H1 (cell line): Measurements from ENCODE around the gene VPS18. TPM values are rescaled to one million over a fixed set of nuclear protein-coding genes. Genes with fewer than 3 reads are reported as not detected.

ENCODE experiments used
- CTCF ChIA-PET: fragments of 300-600 bp; sonication (Branson Sonifier 250); formaldehyde crosslinking; loops from one replicate; lab custom pipeline; 2021; ENCODE audit not compliant: partially characterized antibody; lab: Charles Lee
- POLR2A ChIA-PET: fragments of 300-600 bp; sonication (Branson Sonifier 250); formaldehyde crosslinking; loops from one replicate; lab custom pipeline; 2021; ENCODE audit warnings: inconsistent platforms; ENCODE audit not compliant: partially characterized antibody; lab: Charles Lee
- DNase-seq, 2 experiments: peaks; one replicate each; pipeline versions ENCODE4 v3.0.0 to v3.0.0-alpha.2; 2010 to 2022; ENCODE audit warnings: low spot score in 2 of 2, low read depth in 1 of 2, mixed read lengths in 1 of 2
- FAIRE-seq: peaks from 2 replicates; lab custom pipeline; 2011; peaks lifted over from hg19 to GRCh38; lab: Jason Lieb, UNC
- H2AFZ ChIP-seq: 2 replicates; pipeline ENCODE4 v1.8.1; 2012; ENCODE audit warnings: low read length, inconsistent platforms
- H2AK5ac ChIP-seq: 2 replicates; pipeline ENCODE4 v1.6.1; 2013; ENCODE audit warnings: low read depth, low read length
- H2BK120ac ChIP-seq: replicated peaks from 2 replicates; pipeline ENCODE3; 2013; ENCODE audit warnings: low read depth, low read length, inconsistent platforms
- H2BK12ac ChIP-seq: 2 replicates; pipeline ENCODE4 v1.6.1; 2013; ENCODE audit warnings: low read depth, low read length
- H2BK15ac ChIP-seq: 2 replicates; pipeline ENCODE4 v1.6.1; 2013; ENCODE audit warnings: low read length
- H2BK20ac ChIP-seq: 2 replicates; pipeline ENCODE4 v1.6.1; 2013; ENCODE audit warnings: low read length
- H2BK5ac ChIP-seq: 2 replicates; pipeline ENCODE4 v1.6.1; 2013; ENCODE audit warnings: low read depth, low read length
- H3K14ac ChIP-seq: 2 replicates; pipeline ENCODE4 v1.6.1; 2013; ENCODE audit warnings: inconsistent platforms; ENCODE audit not compliant: insufficient read length
- H3K18ac ChIP-seq: 2 replicates; pipeline ENCODE4 v1.6.1; 2013; ENCODE audit warnings: low read length; ENCODE audit errors: extremely low read depth
- H3K23ac ChIP-seq: 2 replicates; pipeline ENCODE4 v1.6.1; 2013; ENCODE audit warnings: inconsistent platforms; ENCODE audit not compliant: insufficient read length
- H3K23me2 ChIP-seq: 2 replicates; pipeline ENCODE4 v1.6.1; 2013; ENCODE audit warnings: low read depth, low read length
- H3K27ac ChIP-seq: 2 replicates; pipeline ENCODE4 v1.6.1; 2011; ENCODE audit warnings: low read depth, low read length, inconsistent platforms
- H3K27me3 ChIP-seq, 4 experiments: replicated peaks in 1 of 4; 1 replicate in 1 of 4; 2 replicates in 3 of 4; pipeline versions ENCODE4 v1.6.1 to v1.8.1; 2011 to 2013; ENCODE audit warnings: low read length in 3 of 4, mild to moderate bottlenecking in 3 of 4, inconsistent platforms in 2 of 4, mixed read lengths in 2 of 4, moderate library complexity in 1 of 4; ENCODE audit not compliant: control insufficient read depth in 3 of 4, insufficient read depth in 3 of 4; ENCODE audit errors: extremely low read depth in 1 of 4
- H3K36me3 ChIP-seq, 4 experiments: 2 replicates each; pipeline versions ENCODE4 v1.6.1 to v1.8.1; 2011 to 2013; ENCODE audit warnings: mild to moderate bottlenecking in 4 of 4, low read length in 3 of 4, moderate library complexity in 2 of 4, control low read depth in 1 of 4, inconsistent platforms in 1 of 4; ENCODE audit not compliant: insufficient read depth in 4 of 4, control insufficient read depth in 2 of 4
- H3K4ac ChIP-seq: replicated peaks from 2 replicates; pipeline ENCODE3; 2013; ENCODE audit warnings: low read length, low read depth, mixed read lengths, inconsistent platforms; ENCODE audit not compliant: insufficient read length
- H3K4me1 ChIP-seq, 4 experiments: replicated peaks in 1 of 4; 1 replicate in 1 of 4; 2 replicates in 3 of 4; pipeline versions ENCODE4 v1.6.1 to v1.8.1; 2011 to 2013; ENCODE audit warnings: low read length in 3 of 4, inconsistent platforms in 2 of 4, mixed read lengths in 1 of 4; ENCODE audit not compliant: insufficient read depth in 4 of 4, control insufficient read depth in 3 of 4
- H3K4me2 ChIP-seq, 2 experiments: 2 replicates each; pipeline versions ENCODE4 v1.6.1 to v1.8.1; 2011 to 2013; ENCODE audit warnings: low read depth in 2 of 2, low read length in 2 of 2, control low read depth in 1 of 2, inconsistent platforms in 1 of 2, mild to moderate bottlenecking in 1 of 2; ENCODE audit not compliant: insufficient read depth in 1 of 2
- H3K4me3 ChIP-seq, 4 experiments: fragments of 200-600, 300-600 bp in 1 of 4; sonication (generic), shearing (Covaris generic), sonication (Bioruptor Twin) in 1 of 4; 2 replicates each; pipeline versions ENCODE4 v1.5.1 to v1.8.1; 2011 to 2016; ENCODE audit warnings: low read length in 4 of 4, low read depth in 3 of 4, control low read depth in 2 of 4, inconsistent platforms in 2 of 4, mild to moderate bottlenecking in 2 of 4, mixed read lengths in 1 of 4, moderate library complexity in 1 of 4; ENCODE audit not compliant: insufficient read depth in 2 of 4; ENCODE audit errors: extremely low read depth in 1 of 4
- H3K56ac ChIP-seq: replicated peaks from 2 replicates; pipeline ENCODE3; 2013; ENCODE audit warnings: low read depth, mild to moderate bottlenecking, mixed read lengths, low read length, inconsistent platforms; ENCODE audit not compliant: insufficient read length
- H3K79me1 ChIP-seq: 2 replicates; pipeline ENCODE4 v1.6.1; 2013; ENCODE audit warnings: low read depth, low read length, control low read depth
- H3K79me2 ChIP-seq, 2 experiments: 2 replicates each; pipeline versions ENCODE4 v1.6.1 to v1.8.1; 2012 to 2013; ENCODE audit warnings: low read length in 2 of 2, mild to moderate bottlenecking in 2 of 2, inconsistent platforms in 1 of 2; ENCODE audit not compliant: insufficient read depth in 2 of 2, control insufficient read depth in 1 of 2
- H3K9ac ChIP-seq, 4 experiments: replicated peaks in 1 of 4; 1 replicate in 1 of 4; 2 replicates in 3 of 4; pipeline versions ENCODE4 v1.6.1 to v1.8.1; 2011 to 2013; ENCODE audit warnings: low read depth in 3 of 4, low read length in 3 of 4, control low read depth in 2 of 4, mild to moderate bottlenecking in 2 of 4, moderate library complexity in 2 of 4, inconsistent platforms in 1 of 4; ENCODE audit errors: extremely low read depth in 1 of 4
- H3K9me3 ChIP-seq, 2 experiments: 2 replicates each; pipeline versions ENCODE4 v1.6.1 to v1.8.1; 2012 to 2013; ENCODE audit warnings: mild to moderate bottlenecking in 2 of 2, moderate library complexity in 2 of 2, control low read depth in 1 of 2, inconsistent platforms in 1 of 2, low read depth in 1 of 2, low read length in 1 of 2, mixed read lengths in 1 of 2; ENCODE audit not compliant: insufficient read depth in 2 of 2
- H4K20me1 ChIP-seq, 2 experiments: replicated peaks in 1 of 2; 2 replicates each; pipeline versions ENCODE3 to v1.8.1; 2011 to 2013; ENCODE audit warnings: inconsistent platforms in 2 of 2, low read length in 2 of 2, mild to moderate bottlenecking in 1 of 2; ENCODE audit not compliant: insufficient read depth in 2 of 2, control insufficient read depth in 1 of 2
- H4K5ac ChIP-seq: 2 replicates; pipeline ENCODE4 v1.6.1; 2013; ENCODE audit warnings: low read length, low read depth, mixed read lengths, inconsistent platforms; ENCODE audit not compliant: insufficient read length
- H4K8ac ChIP-seq: 2 replicates; pipeline ENCODE4 v1.8.0; 2013; ENCODE audit warnings: mild to moderate bottlenecking, moderate library complexity, low read length, inconsistent platforms; ENCODE audit not compliant: insufficient read depth; ENCODE audit errors: extremely low read depth
- H4K91ac ChIP-seq: replicated peaks from 2 replicates; pipeline ENCODE3; 2013; ENCODE audit warnings: low read length, mixed read lengths, inconsistent platforms; ENCODE audit not compliant: insufficient read length
- BACH1 ChIP-seq: IDR thresholded peaks from 2 replicates; pipeline ENCODE4 v1.6.1; 2012; ENCODE audit warnings: low read length, improper control_type of control experiment
- EP300 ChIP-seq, 2 experiments: IDR thresholded peaks; 1 replicate in 1 of 2; 2 replicates in 1 of 2; pipeline ENCODE4 v1.6.1; 2011 to 2012; ENCODE audit warnings: low read depth in 2 of 2, low read length in 2 of 2, mild to moderate bottlenecking in 2 of 2, borderline replicate concordance in 1 of 2, inconsistent platforms in 1 of 2, moderate library complexity in 1 of 2
- TEAD4 ChIP-seq: IDR thresholded peaks from 2 replicates; pipeline ENCODE4 v1.6.1; 2012; ENCODE audit warnings: low read depth, low read length, inconsistent platforms, mixed read lengths
- WGBS, 2 experiments: shearing (Covaris generic) in 1 of 2; methylation state at CpG; one replicate each; pipeline versions ENCODE4 v1.1.6 to v1.1.7; 2013 to 2015; ENCODE audit warnings: low lambda C conversion rate in 2 of 2, mixed read lengths in 2 of 2, inconsistent platforms in 1 of 2, low coverage in 1 of 2, missing lambda C conversion rate in 1 of 2; ENCODE audit not compliant: insufficient replicate concordance in 2 of 2, insufficient coverage in 1 of 2, insufficient read length in 1 of 2; ENCODE audit errors: extremely low coverage in 1 of 2, missing lambda C conversion rate in 1 of 2; 5-methylcytosine and 5-hydroxymethylcytosine counted together
- polyA plus RNA-seq, 7 experiments: library from polyadenylated mRNA; depleted of rRNA in 3 of 7; stranded (reverse) in 5 of 7; unstranded in 2 of 7; fragments of >200 nt in 5 of 7; fragments of 200-250 nt in 2 of 7; gene quantifications; 1 replicate in 5 of 7; 2 replicates in 1 of 7; 4 replicates in 1 of 7; pipeline versions ENCODE4 v1.2.1 to v1.2.3, GENCODE V29; 2011 to 2013; ENCODE audit warnings: missing spikeins in 2 of 7, mixed read lengths in 2 of 7
- total RNA-seq: library from RNA; stranded (reverse); fragmentation: NEBNext Ultra II Directional; extraction: Animal tissue kit (Norgen Biotek cat#: 25700); gene quantifications from 2 replicates; pipeline ENCODE4 v1.2.1, GENCODE V29; 2021
- TF ChIP-seq, protein P1 (sequence below): IDR thresholded peaks from 2 replicates; pipeline ENCODE4 v1.6.1; 2011; ENCODE audit warnings: low read length, improper control_type of control experiment
- TF ChIP-seq, protein P2 (sequence below): IDR thresholded peaks from 2 replicates; pipeline ENCODE4 v1.6.1; 2012; ENCODE audit warnings: inconsistent platforms
- TF ChIP-seq, protein P3 (sequence below): IDR thresholded peaks from 2 replicates; pipeline ENCODE4 v1.6.1; 2012; ENCODE audit warnings: inconsistent platforms

The VPS18 gene
- total and polyA plus RNA-seq, 2 of the 8 experiments (the other 6 are each of a cell fraction or from before 2014, with no cell fraction given) = 28.9 to 32.7 TPM

DNA sequence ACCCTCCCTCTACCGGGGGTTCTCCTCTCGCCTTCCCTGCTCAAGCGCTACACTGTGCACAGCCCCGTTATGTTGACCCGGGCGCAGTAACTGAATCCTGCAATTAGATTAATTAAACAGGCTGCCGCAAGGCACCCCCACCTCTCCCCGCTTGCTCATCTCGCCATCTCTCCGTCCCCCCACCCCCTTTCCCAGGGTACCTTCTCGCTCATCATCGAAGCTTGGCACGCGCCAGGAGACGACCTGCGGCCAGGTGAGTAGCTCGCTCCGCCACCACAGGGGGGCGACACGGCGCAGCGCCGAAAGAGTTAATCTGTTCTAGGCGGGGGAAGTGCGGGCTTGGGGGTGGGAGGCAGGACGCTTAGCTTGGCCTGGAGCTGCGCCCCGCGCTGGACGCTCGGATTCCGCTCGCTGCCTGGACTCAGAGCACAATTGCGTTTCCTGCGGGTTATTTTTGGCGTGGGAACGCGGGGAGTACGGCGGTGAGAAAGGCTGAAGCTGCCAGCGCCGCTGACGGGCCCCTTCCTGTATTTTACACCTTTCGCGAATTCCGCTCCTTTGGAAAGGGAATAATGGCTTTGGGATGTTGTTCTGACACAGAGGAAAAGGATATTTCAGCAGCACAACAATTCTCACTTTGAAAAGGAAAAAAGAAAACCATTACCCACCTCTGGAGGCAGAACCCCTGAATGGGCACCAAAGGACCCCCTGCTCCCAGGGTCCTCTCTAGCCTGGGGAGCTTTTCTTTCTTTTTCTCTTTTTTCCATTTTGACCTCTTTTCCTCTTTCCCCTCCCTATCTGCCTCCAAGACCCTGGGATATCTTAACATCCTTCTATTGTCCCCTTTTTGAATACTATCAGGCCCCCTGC is 36.4 kb downstream of the VPS18 start:
- CTCF ChIA-PET = interaction anchor here (0.6 to 33.1 kb wide), 19 partner anchors 6 to 235 kb away, joined by 3 to 619 read pairs (median 9); partner anchors contain the start of genes CHAC1, DLL4, RAD51 and VPS18
- Histone ChIP-seq H2BK5ac (no peak overlapping the region), H3K23me2 (peaks cover 27% of the 10 kb centered on the region; the same call in 1 of the 2 replicates), H3K9ac (no peak overlapping the region), H3K23ac (no peak overlapping the region), H3K18ac (no peak overlapping the region), H3K27ac (no peak overlapping the region), H2AFZ (no peak overlapping the region), H2AK5ac (no peak overlapping the region), H3K9me3 (no peaks in the 10 kb centered on the region), H3K27me3 (peaks cover 53 to 82% (median 76%) of the 10 kb centered on the region in 4 experiments), H3K79me2 (no peaks in the 10 kb centered on the region), H2BK15ac (no peak overlapping the region), H3K4me2 (peak overlapping the region; percentile 87 to 97), H3K4me1 (peaks cover 3 to 36% (median 19%) of the 10 kb centered on the region in 4 experiments), H3K4me3 (peak overlapping the region; percentile 31 to 71 (median 46); a peak in 7 of 8 replicates), H2BK120ac (no peak overlapping the region), H3K79me1 (no peaks in the 10 kb centered on the region), H4K5ac (no peak overlapping the region), H3K4ac (no peak overlapping the region), H3K36me3 (no peaks in the 10 kb centered on the region), H3K14ac (no peak overlapping the region), H2BK20ac (no peak overlapping the region), H4K91ac (no peak overlapping the region), H3K56ac (no peak overlapping the region), H4K20me1 (peaks cover 2 to 20% of the 10 kb centered on the region in 2 experiments), H4K8ac (no peak overlapping the region), H2BK12ac (0 out of 2 replicates have a peak overlapping the region, but pooled peaks have one; percentile 68)
- FAIRE-seq (no peak), DNase-seq (peak in 1 of 2 experiments; percentile 92)
- WGBS, 2 experiments = 5% methylated on average over 28 of the region's 46 CpGs; no CpG with 5 or more reads in 1 of the 2 experiments
- POLR2A ChIA-PET = interaction anchor here (0.6 to 43.8 kb wide), 8 partner anchors 13 to 492 kb away, joined by 3 to 1505 read pairs (median 5); partner anchors contain the start of genes CHAC1, NUSAP1 and OIP5
- 0 out of 3 replicates have a peak, but pooled peaks of 1 of the 2 experiments have one; percentile 14 for TF ChIP-seq EP300 (IDR thresholded peaks at IDR 0.05; ENCODE audit: borderline replicate concordance in 1 of 2, low read depth in 2 of 2, low read length in 2 of 2)
- TF ChIP-seq BACH1 = no peak
- TF ChIP-seq, protein P1, sequence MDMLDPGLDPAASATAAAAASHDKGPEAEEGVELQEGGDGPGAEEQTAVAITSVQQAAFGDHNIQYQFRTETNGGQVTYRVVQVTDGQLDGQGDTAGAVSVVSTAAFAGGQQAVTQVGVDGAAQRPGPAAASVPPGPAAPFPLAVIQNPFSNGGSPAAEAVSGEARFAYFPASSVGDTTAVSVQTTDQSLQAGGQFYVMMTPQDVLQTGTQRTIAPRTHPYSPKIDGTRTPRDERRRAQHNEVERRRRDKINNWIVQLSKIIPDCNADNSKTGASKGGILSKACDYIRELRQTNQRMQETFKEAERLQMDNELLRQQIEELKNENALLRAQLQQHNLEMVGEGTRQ = no peak
- TF ChIP-seq, protein P2, sequence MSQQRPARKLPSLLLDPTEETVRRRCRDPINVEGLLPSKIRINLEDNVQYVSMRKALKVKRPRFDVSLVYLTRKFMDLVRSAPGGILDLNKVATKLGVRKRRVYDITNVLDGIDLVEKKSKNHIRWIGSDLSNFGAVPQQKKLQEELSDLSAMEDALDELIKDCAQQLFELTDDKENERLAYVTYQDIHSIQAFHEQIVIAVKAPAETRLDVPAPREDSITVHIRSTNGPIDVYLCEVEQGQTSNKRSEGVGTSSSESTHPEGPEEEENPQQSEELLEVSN = peak; percentile 84
- TF ChIP-seq, protein P3, sequence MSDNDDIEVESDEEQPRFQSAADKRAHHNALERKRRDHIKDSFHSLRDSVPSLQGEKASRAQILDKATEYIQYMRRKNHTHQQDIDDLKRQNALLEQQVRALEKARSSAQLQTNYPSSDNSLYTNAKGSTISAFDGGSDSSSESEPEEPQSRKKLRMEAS = peak; percentile 96
- TF ChIP-seq TEAD4 = 0 out of 2 replicates have a peak, but pooled peaks have one; percentile 25
